OCI-LY7 (cell line): ENCODE data around the gene GLRA2. TPM values are rescaled to one million over a fixed set of nuclear protein-coding genes. Genes with fewer than 3 reads are reported as not detected.

ENCODE experiments used
- BruUV-seq: library from RNA; stranded (reverse); fragments of 400-500 nt; replicated peaks from 2 replicates; lab custom pipeline; 2021; lab: Mats Ljungman, UMichigan
- CTCF ChIA-PET: fragments of 300-600 bp; sonication (Branson Sonifier 250); formaldehyde crosslinking; loops from one replicate; lab custom pipeline; 2022; ENCODE audit warnings: antibody characterized with exemption; ENCODE audit not compliant: unreplicated experiment; lab: Charles Lee
- POLR2A ChIA-PET: fragments of 300-600 bp; sonication (Branson Sonifier 250); formaldehyde crosslinking; loops from one replicate; lab custom pipeline; 2022; ENCODE audit warnings: antibody characterized with exemption; lab: Charles Lee
- DNase-seq: peaks from one replicate; pipeline ENCODE4 v3.0.0-alpha.2; 2015; ENCODE audit warnings: low spot score
- H2AFZ ChIP-seq: fragments of 200-600 bp; sonication (generic), shearing (Covaris generic); 2 replicates; pipeline ENCODE4 v1.6.1; 2014; ENCODE audit warnings: mild to moderate bottlenecking, antibody characterized with exemption, low read length, moderate library complexity
- H3K27ac ChIP-seq: fragments of 200-600 bp; sonication (generic); 2 replicates; pipeline ENCODE4 v1.5.1; 2014; ENCODE audit warnings: mixed run types, low read depth, mild to moderate bottlenecking, moderate library complexity, low read length, inconsistent platforms; ENCODE audit not compliant: poor library complexity, severe bottlenecking
- H3K36me3 ChIP-seq: fragments of 200-600 bp; sonication (generic); 2 replicates; pipeline ENCODE4 v1.6.1; 2014; ENCODE audit warnings: mild to moderate bottlenecking, antibody characterized with exemption, low read length, moderate library complexity, mixed read lengths; ENCODE audit not compliant: insufficient read depth
- H3K4me1 ChIP-seq: fragments of 200-600 bp; sonication (generic); 2 replicates; pipeline ENCODE4 v1.5.1; 2014; ENCODE audit warnings: mild to moderate bottlenecking, low read length; ENCODE audit not compliant: insufficient read depth, poor library complexity, severe bottlenecking
- H3K4me2 ChIP-seq: fragments of 200-600 bp; sonication (generic); 2 replicates; pipeline ENCODE4 v1.6.1; 2014; ENCODE audit warnings: mild to moderate bottlenecking, low read length
- H3K4me3 ChIP-seq: fragments of 200-600 bp; sonication (generic); 2 replicates; pipeline ENCODE4 v1.5.1; 2014; ENCODE audit warnings: mild to moderate bottlenecking, low read depth, low read length; ENCODE audit not compliant: poor library complexity, severe bottlenecking
- H3K79me2 ChIP-seq: fragments of 200-600 bp; sonication (generic); 2 replicates; pipeline ENCODE4 v1.6.1; 2016; ENCODE audit warnings: low read depth, mild to moderate bottlenecking, low read length, moderate library complexity, mixed read lengths; ENCODE audit not compliant: insufficient read depth
- H3K9me2 ChIP-seq: fragments of 200-600 bp; sonication (generic); 2 replicates; pipeline ENCODE4 v1.6.1; 2016; ENCODE audit warnings: mild to moderate bottlenecking, low read length, mixed read lengths; ENCODE audit not compliant: insufficient read depth
- H3K9me3 ChIP-seq: fragments of 200-600 bp; sonication (generic); 2 replicates; pipeline ENCODE4 v1.6.1; 2014; ENCODE audit warnings: mild to moderate bottlenecking, mixed run types, low read length, mixed read lengths
- H4K20me1 ChIP-seq: fragments of 200-600 bp; sonication (generic); 2 replicates; pipeline ENCODE4 v1.6.1; 2014; ENCODE audit warnings: mild to moderate bottlenecking, antibody characterized with exemption, low read length, moderate library complexity, mixed read lengths; ENCODE audit not compliant: insufficient read depth
- EZH2phosphoT487 ChIP-seq: fragments of 200-600 bp; sonication (generic); IDR thresholded peaks from 2 replicates; pipeline ENCODE4 v1.6.1; 2018; ENCODE audit warnings: low read depth, borderline replicate concordance, mild to moderate bottlenecking, mixed run types, antibody characterized with exemption, low read length, moderate library complexity, mixed read lengths
- intact Hi-C: fragments of 100-400 bp; cut with micrococcal nuclease; formaldehyde crosslinking; loops from one replicate; pipeline ENCODE4 v1.10.0; 2022; ENCODE audit not compliant: unreplicated experiment
- total RNA-seq, 2 experiments: library from RNA; depleted of rRNA in 1 of 2; stranded (reverse); fragments of >200 nt in 1 of 2; shearing (Covaris generic) in 1 of 2; gene quantifications; 2 replicates each; pipeline ENCODE4 v1.2.3, GENCODE V29; 2014 to 2022
- TF ChIP-seq, protein P1 (sequence below): fragments of 200-600 bp; sonication (generic); conservative IDR thresholded peaks from 2 replicates; pipeline ENCODE4 v1.5.1; 2014; ENCODE audit warnings: mild to moderate bottlenecking, antibody characterized with exemption, low read length, moderate library complexity, mixed read lengths

The GLRA2 gene
- total RNA-seq, 2 experiments from 2014 or later, result not detected

DNA sequence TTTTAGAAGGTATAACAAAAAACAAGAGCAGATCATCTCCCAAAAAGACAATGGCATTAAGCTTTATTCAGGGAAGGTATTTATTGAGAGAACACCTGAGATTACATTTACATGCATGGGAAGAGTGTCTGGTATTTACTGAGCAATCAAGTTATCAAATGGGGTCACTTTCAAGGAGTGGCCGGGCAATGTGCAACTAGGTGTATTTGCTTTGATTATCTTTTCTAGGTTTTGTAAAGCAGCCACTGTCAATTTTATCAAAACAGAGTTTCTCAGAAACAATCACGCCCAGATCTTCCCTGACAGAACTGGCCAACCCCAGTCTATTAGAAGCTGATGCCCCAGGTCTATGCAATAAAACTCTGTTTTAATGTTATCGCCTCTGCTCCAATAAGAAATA is 169.5 kb downstream of the GLRA2 start:
- BruUV-seq, result no TSS peak
- DNase-seq, result no peak
- Histone ChIP-seq H3K36me3 (no peaks in the 10 kb centered on the region), H4K20me1 (no peaks in the 10 kb centered on the region), H3K4me1 (no peaks in the 10 kb centered on the region), H3K79me2 (no peaks in the 10 kb centered on the region), H3K9me2 (no peaks in the 10 kb centered on the region), H3K27ac (no peak overlapping the region), H3K4me2 (no peak overlapping the region), H3K9me3 (no peaks in the 10 kb centered on the region), H3K4me3 (no peak overlapping the region), H2AFZ (no peak overlapping the region)
- TF ChIP-seq, protein P1, sequence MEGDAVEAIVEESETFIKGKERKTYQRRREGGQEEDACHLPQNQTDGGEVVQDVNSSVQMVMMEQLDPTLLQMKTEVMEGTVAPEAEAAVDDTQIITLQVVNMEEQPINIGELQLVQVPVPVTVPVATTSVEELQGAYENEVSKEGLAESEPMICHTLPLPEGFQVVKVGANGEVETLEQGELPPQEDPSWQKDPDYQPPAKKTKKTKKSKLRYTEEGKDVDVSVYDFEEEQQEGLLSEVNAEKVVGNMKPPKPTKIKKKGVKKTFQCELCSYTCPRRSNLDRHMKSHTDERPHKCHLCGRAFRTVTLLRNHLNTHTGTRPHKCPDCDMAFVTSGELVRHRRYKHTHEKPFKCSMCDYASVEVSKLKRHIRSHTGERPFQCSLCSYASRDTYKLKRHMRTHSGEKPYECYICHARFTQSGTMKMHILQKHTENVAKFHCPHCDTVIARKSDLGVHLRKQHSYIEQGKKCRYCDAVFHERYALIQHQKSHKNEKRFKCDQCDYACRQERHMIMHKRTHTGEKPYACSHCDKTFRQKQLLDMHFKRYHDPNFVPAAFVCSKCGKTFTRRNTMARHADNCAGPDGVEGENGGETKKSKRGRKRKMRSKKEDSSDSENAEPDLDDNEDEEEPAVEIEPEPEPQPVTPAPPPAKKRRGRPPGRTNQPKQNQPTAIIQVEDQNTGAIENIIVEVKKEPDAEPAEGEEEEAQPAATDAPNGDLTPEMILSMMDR, result no peak
- no peak for TF ChIP-seq EZH2phosphoT487
- CTCF ChIA-PET, result no interaction called here
- intact Hi-C loops, result no loop called here
- POLR2A ChIA-PET, result interaction anchor here (0.7 kb wide), 1 partner anchor 644 kb away, joined by 11 read pairs; no protein-coding TSS in a partner anchor

DNA sequence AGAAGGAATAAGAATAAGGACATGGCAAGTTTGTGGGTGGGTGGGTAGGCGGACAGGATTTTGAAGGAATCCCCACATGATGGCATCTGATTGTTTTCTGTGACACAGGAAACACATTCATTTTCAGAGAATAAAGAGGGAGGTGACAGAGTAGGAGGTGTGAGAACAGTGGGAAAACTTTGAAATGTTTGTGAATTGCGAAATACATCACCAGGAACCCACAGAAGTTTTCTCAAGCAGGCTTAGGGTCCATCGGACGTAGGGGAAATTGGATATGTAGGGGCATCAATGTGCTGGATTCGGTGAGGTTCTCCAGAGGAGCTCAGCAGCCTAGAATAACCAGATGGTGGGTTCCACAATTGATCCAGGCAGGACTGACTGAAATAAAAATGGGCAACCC is 171.6 kb downstream of the GLRA2 start:
- Histone ChIP-seq H3K9me2 (no peaks in the 10 kb centered on the region), H2AFZ (no peak overlapping the region), H4K20me1 (no peaks in the 10 kb centered on the region), H3K79me2 (no peaks in the 10 kb centered on the region), H3K36me3 (no peaks in the 10 kb centered on the region), H3K27ac (no peak overlapping the region), H3K4me3 (no peak overlapping the region), H3K4me2 (no peak overlapping the region), H3K4me1 (no peaks in the 10 kb centered on the region), H3K9me3 (no peaks in the 10 kb centered on the region)
- ChIA-PET CTCF (no interaction called here), POLR2A (no interaction called here)
- no peak for DNase-seq
- intact Hi-C loops, result no loop called here
- TF ChIP-seq EZH2phosphoT487, result no peak
- TF ChIP-seq, protein P1, result no peak
- BruUV-seq, result no TSS peak

DNA sequence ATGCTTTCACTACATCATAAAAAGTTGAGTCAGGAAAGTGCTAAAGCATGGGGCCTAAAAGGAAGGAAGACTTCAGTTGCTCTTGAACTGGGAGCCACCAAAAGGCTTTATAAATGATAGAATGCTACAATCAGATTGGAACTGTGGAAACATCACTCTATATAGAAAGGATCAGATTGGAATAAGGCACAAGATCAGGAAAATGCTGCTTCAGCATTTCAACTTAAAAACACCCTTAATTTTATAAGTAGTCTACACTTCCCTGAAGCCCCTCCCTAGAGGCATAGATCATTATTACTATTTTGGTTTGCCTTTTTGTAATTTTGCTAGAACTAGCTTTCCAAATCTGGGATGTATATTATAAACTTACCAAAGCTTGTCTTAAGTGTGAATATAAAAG is 172.8 kb downstream of the GLRA2 start:
- DNase-seq, result no peak
- Histone ChIP-seq H3K27ac (no peak overlapping the region), H2AFZ (no peak overlapping the region), H3K4me3 (no peak overlapping the region), H3K9me3 (no peaks in the 10 kb centered on the region), H3K36me3 (no peaks in the 10 kb centered on the region), H3K4me2 (no peak overlapping the region), H3K9me2 (no peaks in the 10 kb centered on the region), H3K79me2 (no peaks in the 10 kb centered on the region), H4K20me1 (no peaks in the 10 kb centered on the region), H3K4me1 (no peaks in the 10 kb centered on the region)
- CTCF ChIA-PET, result no interaction called here
- intact Hi-C loops, result no loop called here
- POLR2A ChIA-PET, result interaction anchor here (0.6 kb wide), 1 partner anchor 1168 kb away, joined by 3 read pairs; no protein-coding TSS in a partner anchor
- TF ChIP-seq EZH2phosphoT487, result no peak
- TF ChIP-seq, protein P1, result no peak
- no TSS peak for BruUV-seq
